GM23338 (cell line): Measurements from ENCODE around the gene NFIA. TPM values are rescaled to one million over a fixed set of nuclear protein-coding genes. Genes with fewer than 3 reads are reported as not detected.

ENCODE experiments used
- ATAC-seq: fragments of 200-7000 bp; cut with Tn5 transposase; 3 replicates; pipeline ENCODE4 v1.9.1; 2020
- DNase-seq: peaks from one replicate; pipeline ENCODE4 v3.0.0-alpha.2; 2015; ENCODE audit warnings: low spot score
- H2AFZ ChIP-seq: fragments of 200-600 bp; sonication (generic); 2 replicates; pipeline ENCODE4 v1.8.0; 2016; ENCODE audit warnings: antibody characterized with exemption, mild to moderate bottlenecking, moderate library complexity
- H3F3A ChIP-seq: fragments of 200-600 bp; sonication (generic); replicated peaks from 2 replicates; pipeline ENCODE4 v1.8.0; 2017; ENCODE audit warnings: antibody characterized with exemption, mixed run types, low read depth
- H3K27ac ChIP-seq: fragments of 200-600 bp; sonication (generic); 2 replicates; pipeline ENCODE4 v1.6.1; 2016; ENCODE audit warnings: low read depth
- H3K27me3 ChIP-seq: fragments of 200-600 bp; sonication (generic); 2 replicates; pipeline ENCODE4 v1.8.0; 2016; ENCODE audit warnings: mild to moderate bottlenecking, mixed run types, moderate library complexity; ENCODE audit not compliant: insufficient read depth
- H3K36me3 ChIP-seq: fragments of 200-600 bp; sonication (generic); 2 replicates; pipeline ENCODE4 v1.8.0; 2016; ENCODE audit warnings: mild to moderate bottlenecking; ENCODE audit not compliant: insufficient read depth
- H3K4me1 ChIP-seq: fragments of 200-600 bp; sonication (generic); 2 replicates; pipeline ENCODE4 v1.8.0; 2016; ENCODE audit warnings: mild to moderate bottlenecking, moderate library complexity; ENCODE audit not compliant: insufficient read depth
- H3K4me2 ChIP-seq: fragments of 200-600 bp; sonication (generic); 2 replicates; pipeline ENCODE4 v1.7.1; 2017; ENCODE audit warnings: mixed run types
- H3K4me3 ChIP-seq: fragments of 200-600 bp; sonication (generic); 2 replicates; pipeline ENCODE4 v1.6.1; 2016; ENCODE audit warnings: mixed run types
- H3K79me2 ChIP-seq: fragments of 200-600 bp; sonication (generic); replicated peaks from 2 replicates; pipeline ENCODE4 v1.8.0; 2017; ENCODE audit warnings: mild to moderate bottlenecking; ENCODE audit not compliant: insufficient read depth
- H3K9me2 ChIP-seq: fragments of 200-600 bp; sonication (generic); 2 replicates; pipeline ENCODE4 v1.8.0; 2017; ENCODE audit not compliant: insufficient read depth
- H4K20me1 ChIP-seq: fragments of 200-600 bp; sonication (generic); replicated peaks from 2 replicates; pipeline ENCODE4 v1.8.0; 2017; ENCODE audit warnings: mild to moderate bottlenecking; ENCODE audit not compliant: insufficient read depth
- H3K27ac Mint-ChIP-seq: 2 replicates; pipeline ENCODE4 v1.8.0; 2020; ENCODE audit warnings: inconsistent platforms, mild to moderate bottlenecking, moderate library complexity, mixed read lengths
- H3K27me3 Mint-ChIP-seq: 3 replicates; pipeline ENCODE4 v1.8.0; 2022; ENCODE audit warnings: low read depth, mild to moderate bottlenecking, moderate library complexity, mixed read lengths, inconsistent platforms; ENCODE audit not compliant: insufficient read depth, poor library complexity
- H3K36me3 Mint-ChIP-seq: 3 replicates; pipeline ENCODE4 v1.8.0; 2021; ENCODE audit warnings: low read depth, mild to moderate bottlenecking, inconsistent platforms, moderate library complexity, mixed read lengths
- H3K4me1 Mint-ChIP-seq: 3 replicates; pipeline ENCODE4 v1.8.0; 2020; ENCODE audit warnings: mild to moderate bottlenecking, inconsistent platforms, mixed read lengths
- H3K4me3 Mint-ChIP-seq: 3 replicates; pipeline ENCODE4 v1.8.0; 2021; ENCODE audit warnings: moderate library complexity, mild to moderate bottlenecking, inconsistent platforms, mixed read lengths
- H3K9me3 Mint-ChIP-seq: 3 replicates; pipeline ENCODE4 v1.8.0; 2020; ENCODE audit warnings: moderate library complexity, mild to moderate bottlenecking, inconsistent platforms, mixed read lengths
- CREB1 ChIP-seq: fragments of 250-450 bp; sonication (Bioruptor Pico); IDR thresholded peaks from 2 replicates; pipeline ENCODE4 v1.5.0; 2020; ENCODE audit warnings: low read depth, mild to moderate bottlenecking, moderate library complexity
- CTCF ChIP-seq, 2 experiments: fragments of 200-600 bp in 1 of 2; sonication (generic) in 1 of 2; conservative IDR thresholded peaks; 2 replicates each; pipeline versions ENCODE4 v1.5.1 to v1.6.1; 2016 to 2017; ENCODE audit warnings: antibody characterized with exemption in 2 of 2, low read depth in 2 of 2, mild to moderate bottlenecking in 2 of 2, moderate library complexity in 1 of 2
- ETS1 ChIP-seq: IDR thresholded peaks from 2 replicates; pipeline ENCODE4 v1.6.1; 2016; ENCODE audit warnings: antibody characterized with exemption
- EZH2 ChIP-seq: fragments of 200-600 bp; sonication (generic); IDR thresholded peaks from one replicate; pipeline ENCODE4 v1.8.0; 2017; ENCODE audit warnings: antibody characterized with exemption, mild to moderate bottlenecking, low read depth; ENCODE audit not compliant: unreplicated experiment
- EZH2phosphoT487 ChIP-seq: fragments of 200-600 bp; sonication (generic); IDR thresholded peaks from one replicate; pipeline ENCODE4 v1.8.1; 2018; ENCODE audit warnings: antibody characterized with exemption; ENCODE audit not compliant: unreplicated experiment
- JUNB ChIP-seq: IDR thresholded peaks from one replicate; pipeline ENCODE4 v1.6.1; 2016; ENCODE audit warnings: antibody characterized with exemption; ENCODE audit not compliant: unreplicated experiment
- NANOG ChIP-seq: IDR thresholded peaks from 2 replicates; pipeline ENCODE4 v1.6.1; 2016; ENCODE audit warnings: antibody characterized with exemption, borderline replicate concordance
- POLR2AphosphoS5 ChIP-seq: IDR thresholded peaks from 2 replicates; pipeline ENCODE4 v1.6.1; 2016; ENCODE audit warnings: antibody characterized with exemption, low read depth
- REST ChIP-seq: IDR thresholded peaks from one replicate; pipeline ENCODE4 v1.6.1; 2018; ENCODE audit warnings: antibody characterized with exemption; ENCODE audit not compliant: unreplicated experiment
- STAT1 ChIP-seq: IDR thresholded peaks from one replicate; pipeline ENCODE4 v1.6.1; 2016; ENCODE audit warnings: antibody characterized with exemption; ENCODE audit not compliant: unreplicated experiment
- ZNF114 ChIP-seq: fragments of 250-450 bp; sonication (Bioruptor Pico); IDR thresholded peaks from 2 replicates; pipeline ENCODE4 v1.5.0; 2020; ENCODE audit warnings: mild to moderate bottlenecking, moderate library complexity
- ZNF331 ChIP-seq: fragments of 250-450 bp; sonication (Bioruptor Pico); IDR thresholded peaks from 2 replicates; pipeline ENCODE4 v1.5.0; 2020; ENCODE audit warnings: low read depth, mild to moderate bottlenecking, moderate library complexity
- ZNF462 ChIP-seq: fragments of 250-450 bp; sonication (Bioruptor Pico); IDR thresholded peaks from 2 replicates; pipeline ENCODE4 v1.5.0; 2020; ENCODE audit warnings: mild to moderate bottlenecking, moderate library complexity
- polyA plus RNA-seq: library from polyadenylated mRNA; unstranded; fragments of >200 nt; fragmentation: Nextera tagmentation; extraction: Ambion mirVana; gene quantifications from 2 replicates; pipeline ENCODE4 v1.2.1, GENCODE V29; 2016
- total RNA-seq: library from RNA; depleted of rRNA; stranded (reverse); fragments of >200 nt; shearing (Covaris generic); gene quantifications from 2 replicates; pipeline ENCODE4 v1.2.3, GENCODE V29; 2014

The NFIA gene
- total and polyA plus RNA-seq, 2 experiments from 2014 or later: 0.97 to 2.3 TPM

- Histone ChIP-seq H3K4me2 (no peak overlapping the region), H3K9me2 (no peaks in the 10 kb centered on the region), H3K79me2 (no peaks in the 10 kb centered on the region), H3K27ac (no peak overlapping the region), H3K4me1 (peaks cover 4% of the 10 kb centered on the region; the same call in 1 of the 2 replicates), H3F3A (no peaks in the 10 kb centered on the region), H3K27me3 (no peaks in the 10 kb centered on the region), H4K20me1 (no peaks in the 10 kb centered on the region), H3K4me3 (no peak overlapping the region), H2AFZ (no peak overlapping the region), H3K36me3 (no peaks in the 10 kb centered on the region)
- no peaks in the 10 kb centered on the region for H3K9me3 Mint-ChIP-seq
- peaks cover 15% of the 10 kb centered on the region for H3K4me1 Mint-ChIP-seq
- ATAC-seq (no peak), DNase-seq (no peak)
- TF ChIP-seq EZH2phosphoT487: no peak
- TF ChIP-seq NANOG: no peak
- TF ChIP-seq ZNF331: no peak
- TF ChIP-seq CREB1 (CRISPR knock-in tag): no peak
- no peak for TF ChIP-seq REST
- TF ChIP-seq ETS1: no peak
- no peak for TF ChIP-seq JUNB
- no peak for TF ChIP-seq POLR2AphosphoS5
- TF ChIP-seq CTCF (conservative IDR thresholded peaks at IDR 0.05; ENCODE audit: low read depth in 2 of 2): no peak
- no peak for TF ChIP-seq STAT1
- TF ChIP-seq ZNF114 (CRISPR knock-in tag): no peak
- TF ChIP-seq EZH2: no peak
- no peak for TF ChIP-seq ZNF462 (CRISPR knock-in tag)
- H3K4me3 Mint-ChIP-seq: no peak overlapping the region
- H3K27me3 Mint-ChIP-seq: no peaks in the 10 kb centered on the region
- no peak overlapping the region for H3K27ac Mint-ChIP-seq
- H3K36me3 Mint-ChIP-seq: no peaks in the 10 kb centered on the region
Observed at GRCh38 chr1:61225478-61225877, 143.1 kb downstream of the NFIA start.
